ENCODE measurements around the gene CHST12.

Gene CHST12

GRCh38 chr7:2497500-2498336 is 94.3 kb downstream of the CHST12 start:
- DNase-seq (ENCODE audit: low spot score) (no peak), FAIRE-seq (peak; percentile 95)

All from urothelium cell line (cell line).